SH-SY5Y (cell line): ENCODE data around the gene OOSP2.

Source experiments
- GATA2 ChIP-seq: IDR thresholded peaks from 2 replicates; pipeline ENCODE4 v1.6.1; 2011; ENCODE audit warnings: mild to moderate bottlenecking, low read depth, low read length
- GATA3 ChIP-seq: IDR thresholded peaks from 2 replicates; pipeline ENCODE4 v1.6.1; 2011; ENCODE audit warnings: low read depth, mild to moderate bottlenecking, low read length, moderate library complexity

OOSP2 gene

GRCh38 chr11:60040109-60040508 lies at the start of gene OOSP2:
Gene OOSP2, plus strand, starts transcription at chr11:60040409. Its CDS starts 51 bp downstream, at chr11:60040460.
- TF ChIP-seq GATA2 (no peak), GATA3 (no peak)

GRCh38 chr11:59990421-59990820 lies 49.8 kb upstream of the OOSP2 start:
- TF ChIP-seq GATA2, result no peak
- TF ChIP-seq GATA3, result no peak

- TF ChIP-seq GATA2 (no peak), GATA3 (no peak)
Measured at GRCh38 chr11:59992425-59992824, 47.8 kb upstream of the OOSP2 start.

GRCh38 chr11:59997800-59998199 lies 42.4 kb upstream of the OOSP2 start:
- TF ChIP-seq GATA3, result no peak
- TF ChIP-seq GATA2, result no peak

- TF ChIP-seq GATA3, result no peak
- TF ChIP-seq GATA2, result no peak
Measured at GRCh38 chr11:59999691-60000090, 40.5 kb upstream of the OOSP2 start.

GRCh38 chr11:60003729-60004128 lies 36.5 kb upstream of the OOSP2 start:
- no peak for TF ChIP-seq GATA3
- no peak for TF ChIP-seq GATA2

GRCh38 chr11:60005360-60005759 lies 34.8 kb upstream of the OOSP2 start:
- TF ChIP-seq GATA2, result no peak
- TF ChIP-seq GATA3, result no peak

- TF ChIP-seq GATA2 (no peak), GATA3 (no peak)
Measured at GRCh38 chr11:60016881-60017280, 23.3 kb upstream of the OOSP2 start, which contains the start of gene OOSP4B. Gene OOSP4B, plus strand, starts transcription at chr11:60017181.

GRCh38 chr11:60018058-60018457 lies 22.2 kb upstream of the OOSP2 start:
- TF ChIP-seq GATA3 (no peak), GATA2 (no peak)

- TF ChIP-seq GATA2 (no peak), GATA3 (no peak)
Measured at GRCh38 chr11:60029015-60029632, 11.1 kb upstream of the OOSP2 start.

- TF ChIP-seq GATA2 (no peak), GATA3 (no peak)
Measured at GRCh38 chr11:60056349-60056969, 16.2 kb downstream of the OOSP2 start, which contains the start of gene MS4A3. Gene MS4A3, plus strand, starts transcription at chr11:60056665. Its CDS starts 4,496 bp downstream, at chr11:60061161.

GRCh38 chr11:60059052-60059451 lies 18.8 kb downstream of the OOSP2 start:
- TF ChIP-seq GATA3 (no peak), GATA2 (no peak)

- no peak for TF ChIP-seq GATA3
Measured at GRCh38 chr11:60059521-60060240, 19.5 kb downstream of the OOSP2 start.

- TF ChIP-seq GATA3 (no peak), GATA2 (no peak)
Measured at GRCh38 chr11:60064111-60064510, 23.9 kb downstream of the OOSP2 start.

GRCh38 chr11:60065801-60066200 lies 25.6 kb downstream of the OOSP2 start:
- TF ChIP-seq GATA2 (no peak), GATA3 (no peak)
